ENCODE data around the gene DUOX2. TPM values are rescaled to one million over a fixed set of nuclear protein-coding genes. Genes with fewer than 3 reads are reported as not detected.
"Not testable (repeated sequence)": the region's sequence is repeated elsewhere in the genome, so short reads cannot be mapped to it uniquely, and the experiment has no call there.

The DUOX2 gene
- total RNA-seq, 1 donor from 2014 or later = 0.05 TPM

- H3K36me3 ChIP-seq; H3K27me3 ChIP-seq (ENCODE audit: low read depth); H3K9me3 ChIP-seq (replicated peaks); intact Hi-C loops (cut with micrococcal nuclease); DNase-seq; H3K4me3 ChIP-seq; H3K27ac ChIP-seq (replicated peaks): not testable (repeated sequence)
- peaks cover 29% of the 10 kb centered on the region for H3K4me1 ChIP-seq
Observed at GRCh38 chr15:45075440-45076320, 38.3 kb downstream of the DUOX2 start.

GRCh38 chr15:45073602-45074001 is 40.4 kb downstream of the DUOX2 start:
- DNase-seq; H3K4me3 ChIP-seq; H3K36me3 ChIP-seq; intact Hi-C loops (cut with micrococcal nuclease); H3K27me3 ChIP-seq (ENCODE audit: low read depth); H3K27ac ChIP-seq (replicated peaks); H3K9me3 ChIP-seq (replicated peaks): not testable (repeated sequence)
- peaks cover 11% of the 10 kb centered on the region for H3K4me1 ChIP-seq

- H3K4me3 ChIP-seq; intact Hi-C loops (cut with micrococcal nuclease): not testable (repeated sequence)
Observed at GRCh38 chr15:45069942-45070360, 44.0 kb downstream of the DUOX2 start.

GRCh38 chr15:45064386-45064785 is 49.6 kb downstream of the DUOX2 start:
- intact Hi-C loops (cut with micrococcal nuclease) = no loop called here
- no peak for TF ChIP-seq CTCF (IDR thresholded peaks at IDR 0.05; ENCODE audit: borderline replicate concordance)

More at GRCh38 chr15:45069942-45070360, 44.0 kb downstream of the DUOX2 start:
- H3K27me3 ChIP-seq (ENCODE audit: low read depth); H3K4me1 ChIP-seq; H3K9me3 ChIP-seq (replicated peaks); H3K36me3 ChIP-seq; H3K27ac ChIP-seq (replicated peaks); DNase-seq: not testable (repeated sequence)

GRCh38 chr15:45062301-45062700 is 51.7 kb downstream of the DUOX2 start:
- H3K4me1 ChIP-seq; DNase-seq; H3K27ac ChIP-seq (replicated peaks); H3K9me3 ChIP-seq (replicated peaks); H3K4me3 ChIP-seq; intact Hi-C loops (cut with micrococcal nuclease); H3K36me3 ChIP-seq; H3K27me3 ChIP-seq (ENCODE audit: low read depth): not testable (repeated sequence)

More at GRCh38 chr15:45064386-45064785, 49.6 kb downstream of the DUOX2 start:
- H3K27me3 ChIP-seq (ENCODE audit: low read depth) = no peaks in the 10 kb centered on the region
- no peaks in the 10 kb centered on the region for H3K9me3 ChIP-seq (replicated peaks)
- no peak overlapping the region for H3K4me3 ChIP-seq
- no peaks in the 10 kb centered on the region for H3K36me3 ChIP-seq
- no peaks in the 10 kb centered on the region for H3K4me1 ChIP-seq
- no peak overlapping the region for H3K27ac ChIP-seq (replicated peaks)
- no peak for DNase-seq

- H3K4me1 ChIP-seq; H3K9me3 ChIP-seq (replicated peaks); H3K27ac ChIP-seq (replicated peaks); intact Hi-C loops (cut with micrococcal nuclease); H3K27me3 ChIP-seq (ENCODE audit: low read depth); DNase-seq; H3K36me3 ChIP-seq; H3K4me3 ChIP-seq: not testable (repeated sequence)
Observed at GRCh38 chr15:45058690-45059675, 55.0 kb downstream of the DUOX2 start.

- H3K4me1 ChIP-seq; H3K36me3 ChIP-seq; H3K27me3 ChIP-seq (ENCODE audit: low read depth); intact Hi-C loops (cut with micrococcal nuclease); DNase-seq; H3K4me3 ChIP-seq; H3K27ac ChIP-seq (replicated peaks): not testable (repeated sequence)
- H3K9me3 ChIP-seq (replicated peaks) = peaks cover 11% of the 10 kb centered on the region
Observed at GRCh38 chr15:45052676-45053075, 61.3 kb downstream of the DUOX2 start.

GRCh38 chr15:45050587-45050986 is 63.4 kb downstream of the DUOX2 start:
- peaks cover 11% of the 10 kb centered on the region for H3K9me3 ChIP-seq (replicated peaks)
- H3K27ac ChIP-seq (replicated peaks) = no peak overlapping the region
- intact Hi-C loops (cut with micrococcal nuclease) = no loop called here
- DNase-seq = no peak
- no peaks in the 10 kb centered on the region for H3K4me1 ChIP-seq
- no peaks in the 10 kb centered on the region for H3K27me3 ChIP-seq (ENCODE audit: low read depth)
- no peak for TF ChIP-seq CTCF (IDR thresholded peaks at IDR 0.05; ENCODE audit: borderline replicate concordance)
- H3K4me3 ChIP-seq = no peak overlapping the region
- H3K36me3 ChIP-seq = peaks cover 12% of the 10 kb centered on the region
